Neuronal stem cell (in vitro differentiated cells): ENCODE measurements around the gene SPN. TPM values are rescaled to one million over a fixed set of nuclear protein-coding genes. Genes with fewer than 3 reads are reported as not detected.
A peak's percentile ranks its signal among the peaks of the same experiment; 100 is the strongest.
"Not testable (repeated sequence)": the region's sequence is repeated elsewhere in the genome, so short reads cannot be mapped to it uniquely, and the experiment has no call there.

Experiments
- DNase-seq: peaks from one replicate; pipeline ENCODE4 v3.0.0-alpha.2; 2013; ENCODE audit warnings: low spot score
- H2AFZ ChIP-seq: one replicate; pipeline ENCODE4 v1.6.1; 2013; ENCODE audit warnings: mild to moderate bottlenecking, low read length, inconsistent platforms
- H2AK5ac ChIP-seq: 2 replicates; pipeline ENCODE4 v1.6.1; 2013; ENCODE audit warnings: low read depth, mild to moderate bottlenecking, inconsistent platforms, low read length, moderate library complexity, mixed read lengths
- H2BK120ac ChIP-seq: 2 replicates; pipeline ENCODE4 v1.6.1; 2013; ENCODE audit warnings: low read depth, mild to moderate bottlenecking, inconsistent platforms, low read length, moderate library complexity, mixed read lengths
- H2BK12ac ChIP-seq: one replicate; pipeline ENCODE4 v1.6.1; 2013; ENCODE audit warnings: low read length, inconsistent platforms
- H2BK15ac ChIP-seq: 2 replicates; pipeline ENCODE4 v1.6.1; 2013; ENCODE audit warnings: mild to moderate bottlenecking, low read length, inconsistent platforms, mixed read lengths
- H2BK5ac ChIP-seq: one replicate; pipeline ENCODE4 v1.6.1; 2013; ENCODE audit warnings: inconsistent platforms, mild to moderate bottlenecking, low read length, moderate library complexity
- H3K14ac ChIP-seq: one replicate; pipeline ENCODE4 v1.6.1; 2013; ENCODE audit warnings: low read length, inconsistent platforms
- H3K18ac ChIP-seq: 2 replicates; pipeline ENCODE4 v1.6.1; 2013; ENCODE audit warnings: low read length, inconsistent platforms
- H3K23ac ChIP-seq: 2 replicates; pipeline ENCODE4 v1.6.1; 2013; ENCODE audit warnings: low read depth, mild to moderate bottlenecking, mixed read lengths, low read length, inconsistent platforms; ENCODE audit not compliant: poor library complexity
- H3K27ac ChIP-seq: replicated peaks from 3 replicates; pipeline ENCODE4 v1.5.1; 2013; ENCODE audit warnings: low read length, inconsistent platforms
- H3K27me3 ChIP-seq, 3 experiments: 2 replicates each; pipeline ENCODE4 v1.6.1; 2013; ENCODE audit warnings: low read length in 3 of 3, mild to moderate bottlenecking in 2 of 3, inconsistent platforms in 1 of 3, low read depth in 1 of 3, mixed read lengths in 1 of 3, moderate library complexity in 1 of 3; ENCODE audit not compliant: control insufficient read depth in 3 of 3, insufficient read depth in 3 of 3
- H3K36me3 ChIP-seq, 2 donors: replicated peaks in 1 of 2; 2 replicates each; pipeline ENCODE4 v1.6.1; 2013; ENCODE audit warnings: low read length in 2 of 2; ENCODE audit not compliant: control insufficient read depth in 2 of 2, insufficient read depth in 2 of 2
- H3K4ac ChIP-seq: 2 replicates; pipeline ENCODE4 v1.6.1; 2013; ENCODE audit warnings: inconsistent platforms, mild to moderate bottlenecking, low read length, moderate library complexity
- H3K4me1 ChIP-seq, 2 donors: 1 replicate in 1 of 2; 2 replicates in 1 of 2; pipeline ENCODE4 v1.6.1; 2013; ENCODE audit warnings: low read length in 2 of 2, low read depth in 1 of 2; ENCODE audit not compliant: control insufficient read depth in 2 of 2, insufficient read depth in 1 of 2
- H3K4me2 ChIP-seq: one replicate; pipeline ENCODE4 v1.6.1; 2013; ENCODE audit warnings: mild to moderate bottlenecking, low read length, inconsistent platforms; ENCODE audit not compliant: insufficient read depth, poor library complexity, severe bottlenecking
- H3K4me3 ChIP-seq, 2 donors: 2 replicates each; pipeline ENCODE4 v1.5.1; 2013; ENCODE audit warnings: low read length in 2 of 2, mild to moderate bottlenecking in 2 of 2, inconsistent platforms in 1 of 2, moderate library complexity in 1 of 2
- H3K79me1 ChIP-seq: one replicate; pipeline ENCODE4 v1.6.1; 2013; ENCODE audit warnings: low read depth, mild to moderate bottlenecking, inconsistent platforms, low read length, moderate library complexity
- H3K9ac ChIP-seq: one replicate; pipeline ENCODE4 v1.6.1; 2013; ENCODE audit warnings: mild to moderate bottlenecking, low read depth, low read length, inconsistent platforms; ENCODE audit not compliant: poor library complexity
- H3K9me3 ChIP-seq, 2 donors: replicated peaks in 1 of 2; 2 replicates each; pipeline versions ENCODE3 to v1.6.1; 2013; ENCODE audit warnings: low read length in 2 of 2, mild to moderate bottlenecking in 2 of 2, inconsistent platforms in 1 of 2, low read depth in 1 of 2, mixed read lengths in 1 of 2, moderate library complexity in 1 of 2; ENCODE audit not compliant: control insufficient read depth in 2 of 2, insufficient read depth in 1 of 2
- H4K8ac ChIP-seq: one replicate; pipeline ENCODE4 v1.6.1; 2013; ENCODE audit warnings: low read depth, mild to moderate bottlenecking, inconsistent platforms, low read length, moderate library complexity
- H4K91ac ChIP-seq: one replicate; pipeline ENCODE4 v1.6.1; 2013; ENCODE audit warnings: low read length, low read depth, mild to moderate bottlenecking, inconsistent platforms; ENCODE audit not compliant: poor library complexity
- WGBS, 2 donors: extraction: QIAGEN DNeasy Blood & Tissue Kit; methylation state at CpG; one replicate each; pipeline ENCODE4 v1.1.7; 2013; ENCODE audit warnings: missing lambda C conversion rate in 2 of 2, mixed read lengths in 1 of 2; ENCODE audit not compliant: insufficient read length in 2 of 2, insufficient replicate concordance in 1 of 2; ENCODE audit errors: extremely low coverage in 2 of 2; 5-methylcytosine and 5-hydroxymethylcytosine counted together
- polyA plus RNA-seq, 2 experiments: library from polyadenylated mRNA; stranded (reverse); fragments of 200-250 nt; gene quantifications; one replicate each; pipeline ENCODE4 v1.2.3, GENCODE V29; 2013

The SPN gene
- 0.25 TPM for polyA plus RNA-seq (2013, experiment 1 of 2)
- 0.17 TPM for polyA plus RNA-seq (2013, experiment 2 of 2)

GRCh38 chr16:29663016-29663806, at the start of gene SPN:
SPN (plus strand) TSS chr16:29663247; CDS start chr16:29663729, 482 bp downstream.
- Histone ChIP-seq H3K36me3 (no peaks in the 10 kb centered on the region), H2AK5ac (peak within 1 kb of the TSS; percentile 81), H2BK15ac (peak within 1 kb of the TSS; percentile 75), H4K91ac (no peak within 1 kb of the TSS), H3K23ac (no peak within 1 kb of the TSS), H3K27me3 (no peaks in the 10 kb centered on the region), H3K4me2 (no peak within 1 kb of the TSS), H3K27ac (no peak within 1 kb of the TSS), H3K79me1 (peaks cover 3% of the 10 kb centered on the region), H3K4ac (no peak within 1 kb of the TSS), H3K4me1 (peaks cover 13 to 31% of the 10 kb centered on the region in 2 donors), H2BK12ac (no peak within 1 kb of the TSS), H3K9me3 (no peaks in the 10 kb centered on the region), H3K9ac (no peak within 1 kb of the TSS), H3K14ac (no peak within 1 kb of the TSS), H2AFZ (peak within 1 kb of the TSS; percentile 55), H2BK120ac (no peak within 1 kb of the TSS), H2BK5ac (no peak within 1 kb of the TSS), H3K18ac (peak within 1 kb of the TSS; percentile 64), H4K8ac (no peak within 1 kb of the TSS), H3K4me3 (no peak within 1 kb of the TSS)
- WGBS, 2 donors, result no CpG with 5 or more reads among the region's 18 CpGs
- DNase-seq, result no peak

- not testable (repeated sequence) for H3K79me1 ChIP-seq, H2BK5ac ChIP-seq, H4K91ac ChIP-seq, H2BK15ac ChIP-seq, H3K27ac ChIP-seq, H3K27me3 ChIP-seq, H3K4ac ChIP-seq, H3K4me1 ChIP-seq, H3K36me3 ChIP-seq, H3K9me3 ChIP-seq, H4K8ac ChIP-seq, H2BK120ac ChIP-seq, H2AK5ac ChIP-seq
- DNase-seq, result peak; percentile 84
- H3K9ac ChIP-seq, result peak overlapping the region; percentile 98
- peak overlapping the region; percentile 96 for H3K4me2 ChIP-seq
- peak overlapping the region; percentile 93 to 94 for H3K4me3 ChIP-seq
- H2BK12ac ChIP-seq, result peak overlapping the region; percentile 99
- peak overlapping the region; percentile 95 for H3K18ac ChIP-seq
- peak overlapping the region; percentile 97 for H3K23ac ChIP-seq
- peak overlapping the region; percentile 87 for H2AFZ ChIP-seq
- H3K14ac ChIP-seq, result peak overlapping the region; percentile 71
- no CpG with 5 or more reads among the region's 100 CpGs for WGBS, 2 donors
Measured at GRCh38 chr16:29613307-29614057, 49.6 kb upstream of the SPN start.

GRCh38 chr16:29614691-29615314, 48.2 kb upstream of the SPN start:
- H3K4me3 ChIP-seq, result peak overlapping the region in 1 of 2 donors; percentile 32
- H4K91ac ChIP-seq, H2BK120ac ChIP-seq, H3K27me3 ChIP-seq, H3K79me1 ChIP-seq, H3K18ac ChIP-seq, H3K36me3 ChIP-seq, H2BK15ac ChIP-seq, H3K23ac ChIP-seq, H4K8ac ChIP-seq, H3K14ac ChIP-seq, H2BK12ac ChIP-seq, H3K9me3 ChIP-seq, H2BK5ac ChIP-seq, H3K9ac ChIP-seq, H3K4me1 ChIP-seq, H3K4ac ChIP-seq, H2AK5ac ChIP-seq: not testable (repeated sequence)
- H3K27ac ChIP-seq, result peak overlapping the region; percentile 72
- peak; percentile 70 for DNase-seq
- H3K4me2 ChIP-seq, result peak overlapping the region; percentile 25
- peak overlapping the region; percentile 91 for H2AFZ ChIP-seq
- WGBS, 2 donors, result no CpG with 5 or more reads among the region's 22 CpGs

- H3K23ac ChIP-seq, result not testable (repeated sequence)
Measured at GRCh38 chr16:29616127-29616526, 46.9 kb upstream of the SPN start.

More at GRCh38 chr16:29616127-29616526, 46.9 kb upstream of the SPN start:
- H2BK120ac ChIP-seq, H2AFZ ChIP-seq, H3K79me1 ChIP-seq, H4K91ac ChIP-seq, H3K9me3 ChIP-seq, H4K8ac ChIP-seq, H2BK15ac ChIP-seq, H3K27me3 ChIP-seq, H3K4me2 ChIP-seq, H3K4ac ChIP-seq, H3K27ac ChIP-seq, DNase-seq, H3K36me3 ChIP-seq, H3K14ac ChIP-seq, H3K18ac ChIP-seq, H3K4me1 ChIP-seq, H3K9ac ChIP-seq, H2AK5ac ChIP-seq, H2BK5ac ChIP-seq, H3K4me3 ChIP-seq, H2BK12ac ChIP-seq: not testable (repeated sequence)
- WGBS, 2 donors, result no CpG with 5 or more reads among the region's 6 CpGs
